ENCODE data around the gene PLD1. TPM values are rescaled to one million over a fixed set of nuclear protein-coding genes. Genes with fewer than 3 reads are reported as not detected.

Gene PLD1
- total and polyA plus RNA-seq, 4 donors = 4.9 to 31.5 (median 18.6) TPM

DNA sequence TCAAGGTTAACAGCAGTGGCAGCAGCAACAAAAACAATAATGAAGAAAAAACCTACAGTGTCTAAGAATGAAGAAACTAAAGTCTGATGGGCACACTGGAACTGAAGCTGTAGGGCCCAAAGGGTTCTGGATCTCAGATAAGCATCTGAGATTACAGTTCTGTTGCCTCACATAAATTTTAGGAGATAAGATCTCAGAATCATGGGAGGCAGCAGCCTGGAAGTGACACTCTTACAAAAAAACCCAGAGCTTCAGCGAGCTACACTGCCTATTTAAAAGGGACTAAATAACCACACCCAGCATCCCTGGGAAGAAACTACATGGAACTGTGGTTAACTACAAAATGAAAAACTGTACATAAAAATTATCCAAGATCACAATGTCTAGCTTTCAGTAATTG lies 61.2 kb downstream of the PLD1 start:
- no peak for TF ChIP-seq EGR1 (IDR thresholded peaks at IDR 0.05; ENCODE audit: low read depth in 2 of 2)
- no peak for TF ChIP-seq JUND (IDR thresholded peaks at IDR 0.05)
- TF ChIP-seq RXRA (IDR thresholded peaks at IDR 0.05) = no peak
- TF ChIP-seq FOXA1 (IDR thresholded peaks at IDR 0.05) = no peak
- TF ChIP-seq REST (IDR thresholded peaks at IDR 0.05) = no peak
- no peak for TF ChIP-seq FOXA2 (IDR thresholded peaks at IDR 0.05)
- no peak for TF ChIP-seq HNF4A (conservative IDR thresholded peaks at IDR 0.05)
- no peak for TF ChIP-seq TAF1 (conservative IDR thresholded peaks at IDR 0.05)
- TF ChIP-seq CTCF (IDR thresholded peaks at IDR 0.05; ENCODE audit: low read depth, low read length, missing input control) = no peak
- Histone ChIP-seq H3K27ac (ENCODE audit: low read depth in 1 of 2, low read length in 2 of 2) (no peak overlapping the region), H3K27me3 (ENCODE audit: control insufficient read depth in 4 of 4, insufficient read depth in 4 of 4, low read length in 3 of 4) (no peaks in the 10 kb centered on the region), H3K9me3 (ENCODE audit: control insufficient read depth in 4 of 4, low read length in 3 of 4) (no peaks in the 10 kb centered on the region), H3K4me3 (ENCODE audit: low read depth in 1 of 3, low read length in 3 of 3) (no peak overlapping the region), H3K4me1 (ENCODE audit: control insufficient read depth in 4 of 4, insufficient read depth in 4 of 4, low read length in 3 of 4) (peaks cover 0 to 14% (median 5%) of the 10 kb centered on the region in 4 donors), H3K36me3 (ENCODE audit: control insufficient read depth in 4 of 4, insufficient read depth in 3 of 4, low read depth in 1 of 4, low read length in 3 of 4) (peaks cover 0 to 3% (median 0%) of the 10 kb centered on the region in 4 donors), H3K9ac (ENCODE audit: low read depth in 1 of 2, low read length in 2 of 2) (no peak overlapping the region)
- no peak for DNase-seq (ENCODE audit: low spot score)
- 88% methylated on average over 1 of the region's 1 CpG for WGBS

- no peak overlapping the region for H3K4me3 ChIP-seq (ENCODE audit: low read depth in 1 of 3, low read length in 3 of 3)
- peaks cover 0 to 12% (median 3%) of the 10 kb centered on the region in 4 donors for H3K4me1 ChIP-seq (ENCODE audit: control insufficient read depth in 4 of 4, insufficient read depth in 4 of 4, low read length in 3 of 4)
- no peaks in the 10 kb centered on the region for H3K9me3 ChIP-seq (ENCODE audit: control insufficient read depth in 4 of 4, low read length in 3 of 4)
- DNase-seq (ENCODE audit: low spot score) = no peak
- peaks cover 0 to 3% (median 0%) of the 10 kb centered on the region in 4 donors for H3K36me3 ChIP-seq (ENCODE audit: control insufficient read depth in 4 of 4, insufficient read depth in 3 of 4, low read depth in 1 of 4, low read length in 3 of 4)
- H3K27me3 ChIP-seq (ENCODE audit: control insufficient read depth in 4 of 4, insufficient read depth in 4 of 4, low read length in 3 of 4) = no peaks in the 10 kb centered on the region
- 69% methylated on average over 7 of the region's 7 CpGs for WGBS
- TF ChIP-seq HNF4A (conservative IDR thresholded peaks at IDR 0.05) = no peak
- no peak for TF ChIP-seq TAF1 (conservative IDR thresholded peaks at IDR 0.05)
- TF ChIP-seq SP1 (IDR thresholded peaks at IDR 0.05) = no peak
- no peak for TF ChIP-seq FOXA1 (IDR thresholded peaks at IDR 0.05)
- TF ChIP-seq CTCF (IDR thresholded peaks at IDR 0.05; ENCODE audit: low read depth, low read length, missing input control) = no peak
- TF ChIP-seq GABPA (IDR thresholded peaks at IDR 0.05 in 1 of 2, conservative IDR thresholded peaks at IDR 0.05 in 1 of 2) = no peak
- peak; percentile 16 for TF ChIP-seq NR2F2 (IDR thresholded peaks at IDR 0.05)
- H3K27ac ChIP-seq (ENCODE audit: low read depth in 1 of 2, low read length in 2 of 2) = peak overlapping the region in 1 of 2 donors; percentile 9
- no peak overlapping the region for H3K9ac ChIP-seq (ENCODE audit: low read depth in 1 of 2, low read length in 2 of 2)
These were observed 62.0 kb downstream of the PLD1 start for GRCh38 chr3:171748064-171748924.
